ENCODE measurements around the gene NBEAL1.
A peak's percentile ranks its signal among the peaks of the same experiment; 100 is the strongest.
"Not testable (repeated sequence)": the region's sequence is repeated elsewhere in the genome, so short reads cannot be mapped to it uniquely, and the experiment has no call there.

Gene NBEAL1

GRCh38 chr2:203112342-203112741 is 97.7 kb downstream of the NBEAL1 start:
- Histone ChIP-seq H2AFZ (ENCODE audit: low read depth, low read length) (no peak overlapping the region), H3K27ac (ENCODE audit: low read length) (no peak overlapping the region), H3K27me3 (ENCODE audit: low read depth, low read length) (no peaks in the 10 kb centered on the region), H3K4me2 (ENCODE audit: low read length) (no peak overlapping the region), H3K9me3 (ENCODE audit: insufficient read depth, low read length) (no peaks in the 10 kb centered on the region), H3K79me2 (ENCODE audit: low read length) (no peaks in the 10 kb centered on the region), H3K36me3 (replicated peaks; ENCODE audit: low read depth, low read length) (no peaks in the 10 kb centered on the region), H3K4me3 (ENCODE audit: low read length) (no peak overlapping the region), H4K20me1 (ENCODE audit: insufficient read depth, low read length) (no peaks in the 10 kb centered on the region), H3K4me1 (ENCODE audit: low read length) (no peaks in the 10 kb centered on the region), H3K9ac (ENCODE audit: low read length) (no peak overlapping the region)
- TF ChIP-seq EZH2phosphoT487 (IDR thresholded peaks at IDR 0.05; ENCODE audit: low read depth) = no peak
- TF ChIP-seq, protein P1, sequence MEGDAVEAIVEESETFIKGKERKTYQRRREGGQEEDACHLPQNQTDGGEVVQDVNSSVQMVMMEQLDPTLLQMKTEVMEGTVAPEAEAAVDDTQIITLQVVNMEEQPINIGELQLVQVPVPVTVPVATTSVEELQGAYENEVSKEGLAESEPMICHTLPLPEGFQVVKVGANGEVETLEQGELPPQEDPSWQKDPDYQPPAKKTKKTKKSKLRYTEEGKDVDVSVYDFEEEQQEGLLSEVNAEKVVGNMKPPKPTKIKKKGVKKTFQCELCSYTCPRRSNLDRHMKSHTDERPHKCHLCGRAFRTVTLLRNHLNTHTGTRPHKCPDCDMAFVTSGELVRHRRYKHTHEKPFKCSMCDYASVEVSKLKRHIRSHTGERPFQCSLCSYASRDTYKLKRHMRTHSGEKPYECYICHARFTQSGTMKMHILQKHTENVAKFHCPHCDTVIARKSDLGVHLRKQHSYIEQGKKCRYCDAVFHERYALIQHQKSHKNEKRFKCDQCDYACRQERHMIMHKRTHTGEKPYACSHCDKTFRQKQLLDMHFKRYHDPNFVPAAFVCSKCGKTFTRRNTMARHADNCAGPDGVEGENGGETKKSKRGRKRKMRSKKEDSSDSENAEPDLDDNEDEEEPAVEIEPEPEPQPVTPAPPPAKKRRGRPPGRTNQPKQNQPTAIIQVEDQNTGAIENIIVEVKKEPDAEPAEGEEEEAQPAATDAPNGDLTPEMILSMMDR (IDR thresholded peaks at IDR 0.05; ENCODE audit: low read depth, low read length) = no peak

- not testable (repeated sequence) for H3K27me3 ChIP-seq (ENCODE audit: low read depth, low read length); H3K4me2 ChIP-seq (ENCODE audit: low read length); H3K36me3 ChIP-seq (replicated peaks; ENCODE audit: low read depth, low read length); H3K9ac ChIP-seq (ENCODE audit: low read length); H3K79me2 ChIP-seq (ENCODE audit: low read length); H4K20me1 ChIP-seq (ENCODE audit: insufficient read depth, low read length); H2AFZ ChIP-seq (ENCODE audit: low read depth, low read length); H3K4me3 ChIP-seq (ENCODE audit: low read length); H3K27ac ChIP-seq (ENCODE audit: low read length); H3K9me3 ChIP-seq (ENCODE audit: insufficient read depth, low read length); H3K4me1 ChIP-seq (ENCODE audit: low read length)
Observed at GRCh38 chr2:203115201-203115700, 100.6 kb downstream of the NBEAL1 start.

GRCh38 chr2:203122317-203122986 is 107.8 kb downstream of the NBEAL1 start:
- Histone ChIP-seq H3K9ac (ENCODE audit: low read length) (no peak overlapping the region), H3K4me1 (ENCODE audit: low read length) (no peaks in the 10 kb centered on the region), H3K4me2 (ENCODE audit: low read length) (no peak overlapping the region), H3K9me3 (ENCODE audit: insufficient read depth, low read length) (no peaks in the 10 kb centered on the region), H3K27ac (ENCODE audit: low read length) (no peak overlapping the region), H4K20me1 (ENCODE audit: insufficient read depth, low read length) (no peaks in the 10 kb centered on the region), H3K27me3 (ENCODE audit: low read depth, low read length) (no peaks in the 10 kb centered on the region), H3K79me2 (ENCODE audit: low read length) (no peaks in the 10 kb centered on the region), H3K36me3 (replicated peaks; ENCODE audit: low read depth, low read length) (no peaks in the 10 kb centered on the region), H2AFZ (ENCODE audit: low read depth, low read length) (no peak overlapping the region), H3K4me3 (ENCODE audit: low read length) (no peak overlapping the region)
- TF ChIP-seq, protein P1 (IDR thresholded peaks at IDR 0.05; ENCODE audit: low read depth, low read length) = peak; percentile 38; the same call in 1 of the 2 replicates
- no peak for TF ChIP-seq EZH2phosphoT487 (IDR thresholded peaks at IDR 0.05; ENCODE audit: low read depth)

DNA sequence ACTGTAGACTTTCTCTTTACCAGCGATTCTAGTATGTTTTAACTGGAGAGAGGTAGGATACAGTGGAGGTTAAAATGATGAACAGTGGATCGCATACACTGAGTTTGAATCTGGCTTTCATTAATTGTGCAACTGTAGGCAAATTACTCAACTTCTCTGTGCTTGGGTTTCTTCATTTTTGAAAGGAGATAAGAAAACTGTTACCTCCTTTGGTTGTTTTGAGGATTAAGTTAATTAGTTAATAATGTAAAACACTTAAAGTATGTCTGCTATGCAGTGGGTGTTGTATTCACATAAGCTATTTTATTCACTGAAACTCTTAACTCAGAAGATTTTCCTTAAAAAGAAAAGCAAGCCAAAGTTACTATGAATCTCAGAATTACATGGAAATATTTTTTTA is 112.3 kb downstream of the NBEAL1 start:
- Histone ChIP-seq H3K27me3 (ENCODE audit: low read depth, low read length) (no peaks in the 10 kb centered on the region), H3K9ac (ENCODE audit: low read length) (no peak overlapping the region), H2AFZ (ENCODE audit: low read depth, low read length) (no peak overlapping the region), H3K79me2 (ENCODE audit: low read length) (no peaks in the 10 kb centered on the region), H3K9me3 (ENCODE audit: insufficient read depth, low read length) (no peaks in the 10 kb centered on the region), H3K27ac (ENCODE audit: low read length) (no peak overlapping the region), H4K20me1 (ENCODE audit: insufficient read depth, low read length) (no peaks in the 10 kb centered on the region), H3K4me3 (ENCODE audit: low read length) (no peak overlapping the region), H3K4me1 (ENCODE audit: low read length) (no peaks in the 10 kb centered on the region), H3K4me2 (ENCODE audit: low read length) (no peak overlapping the region), H3K36me3 (replicated peaks; ENCODE audit: low read depth, low read length) (no peaks in the 10 kb centered on the region)
- TF ChIP-seq EZH2phosphoT487 (IDR thresholded peaks at IDR 0.05; ENCODE audit: low read depth) = no peak
- TF ChIP-seq, protein P1 (IDR thresholded peaks at IDR 0.05; ENCODE audit: low read depth, low read length) = no peak
